GM23338 (cell line): ENCODE data around the gene RPL37. TPM values are rescaled to one million over a fixed set of nuclear protein-coding genes. Genes with fewer than 3 reads are reported as not detected.

Experiments
- ATAC-seq: fragments of 200-7000 bp; cut with Tn5 transposase; 3 replicates; pipeline ENCODE4 v1.9.1; 2020
- DNase-seq: peaks from one replicate; pipeline ENCODE4 v3.0.0-alpha.2; 2015; ENCODE audit warnings: low spot score
- H2AFZ ChIP-seq: fragments of 200-600 bp; sonication (generic); 2 replicates; pipeline ENCODE4 v1.8.0; 2016; ENCODE audit warnings: antibody characterized with exemption, mild to moderate bottlenecking, moderate library complexity
- H3F3A ChIP-seq: fragments of 200-600 bp; sonication (generic); replicated peaks from 2 replicates; pipeline ENCODE4 v1.8.0; 2017; ENCODE audit warnings: antibody characterized with exemption, mixed run types, low read depth
- H3K27ac ChIP-seq: fragments of 200-600 bp; sonication (generic); 2 replicates; pipeline ENCODE4 v1.6.1; 2016; ENCODE audit warnings: low read depth
- H3K27me3 ChIP-seq: fragments of 200-600 bp; sonication (generic); 2 replicates; pipeline ENCODE4 v1.8.0; 2016; ENCODE audit warnings: mild to moderate bottlenecking, mixed run types, moderate library complexity; ENCODE audit not compliant: insufficient read depth
- H3K36me3 ChIP-seq: fragments of 200-600 bp; sonication (generic); 2 replicates; pipeline ENCODE4 v1.8.0; 2016; ENCODE audit warnings: mild to moderate bottlenecking; ENCODE audit not compliant: insufficient read depth
- H3K4me1 ChIP-seq: fragments of 200-600 bp; sonication (generic); 2 replicates; pipeline ENCODE4 v1.8.0; 2016; ENCODE audit warnings: mild to moderate bottlenecking, moderate library complexity; ENCODE audit not compliant: insufficient read depth
- H3K4me2 ChIP-seq: fragments of 200-600 bp; sonication (generic); 2 replicates; pipeline ENCODE4 v1.7.1; 2017; ENCODE audit warnings: mixed run types
- H3K4me3 ChIP-seq: fragments of 200-600 bp; sonication (generic); 2 replicates; pipeline ENCODE4 v1.6.1; 2016; ENCODE audit warnings: mixed run types
- H3K79me2 ChIP-seq: fragments of 200-600 bp; sonication (generic); replicated peaks from 2 replicates; pipeline ENCODE4 v1.8.0; 2017; ENCODE audit warnings: mild to moderate bottlenecking; ENCODE audit not compliant: insufficient read depth
- H3K9me2 ChIP-seq: fragments of 200-600 bp; sonication (generic); 2 replicates; pipeline ENCODE4 v1.8.0; 2017; ENCODE audit not compliant: insufficient read depth
- H4K20me1 ChIP-seq: fragments of 200-600 bp; sonication (generic); replicated peaks from 2 replicates; pipeline ENCODE4 v1.8.0; 2017; ENCODE audit warnings: mild to moderate bottlenecking; ENCODE audit not compliant: insufficient read depth
- H3K27ac Mint-ChIP-seq: 2 replicates; pipeline ENCODE4 v1.8.0; 2020; ENCODE audit warnings: inconsistent platforms, mild to moderate bottlenecking, moderate library complexity, mixed read lengths
- H3K27me3 Mint-ChIP-seq: 3 replicates; pipeline ENCODE4 v1.8.0; 2022; ENCODE audit warnings: low read depth, mild to moderate bottlenecking, moderate library complexity, mixed read lengths, inconsistent platforms; ENCODE audit not compliant: insufficient read depth, poor library complexity
- H3K36me3 Mint-ChIP-seq: 3 replicates; pipeline ENCODE4 v1.8.0; 2021; ENCODE audit warnings: low read depth, mild to moderate bottlenecking, inconsistent platforms, moderate library complexity, mixed read lengths
- H3K4me1 Mint-ChIP-seq: 3 replicates; pipeline ENCODE4 v1.8.0; 2020; ENCODE audit warnings: mild to moderate bottlenecking, inconsistent platforms, mixed read lengths
- H3K4me3 Mint-ChIP-seq: 3 replicates; pipeline ENCODE4 v1.8.0; 2021; ENCODE audit warnings: moderate library complexity, mild to moderate bottlenecking, inconsistent platforms, mixed read lengths
- H3K9me3 Mint-ChIP-seq: 3 replicates; pipeline ENCODE4 v1.8.0; 2020; ENCODE audit warnings: moderate library complexity, mild to moderate bottlenecking, inconsistent platforms, mixed read lengths
- CREB1 ChIP-seq: fragments of 250-450 bp; sonication (Bioruptor Pico); IDR thresholded peaks from 2 replicates; pipeline ENCODE4 v1.5.0; 2020; ENCODE audit warnings: low read depth, mild to moderate bottlenecking, moderate library complexity
- EZH2phosphoT487 ChIP-seq: fragments of 200-600 bp; sonication (generic); IDR thresholded peaks from one replicate; pipeline ENCODE4 v1.8.1; 2018; ENCODE audit warnings: antibody characterized with exemption; ENCODE audit not compliant: unreplicated experiment
- JUNB ChIP-seq: IDR thresholded peaks from one replicate; pipeline ENCODE4 v1.6.1; 2016; ENCODE audit warnings: antibody characterized with exemption; ENCODE audit not compliant: unreplicated experiment
- NANOG ChIP-seq: IDR thresholded peaks from 2 replicates; pipeline ENCODE4 v1.6.1; 2016; ENCODE audit warnings: antibody characterized with exemption, borderline replicate concordance
- POLR2AphosphoS5 ChIP-seq: IDR thresholded peaks from 2 replicates; pipeline ENCODE4 v1.6.1; 2016; ENCODE audit warnings: antibody characterized with exemption, low read depth
- ZNF331 ChIP-seq: fragments of 250-450 bp; sonication (Bioruptor Pico); IDR thresholded peaks from 2 replicates; pipeline ENCODE4 v1.5.0; 2020; ENCODE audit warnings: low read depth, mild to moderate bottlenecking, moderate library complexity
- polyA plus RNA-seq: library from polyadenylated mRNA; unstranded; fragments of >200 nt; fragmentation: Nextera tagmentation; extraction: Ambion mirVana; gene quantifications from 2 replicates; pipeline ENCODE4 v1.2.1, GENCODE V29; 2016
- total RNA-seq: library from RNA; depleted of rRNA; stranded (reverse); fragments of >200 nt; shearing (Covaris generic); gene quantifications from 2 replicates; pipeline ENCODE4 v1.2.3, GENCODE V29; 2014
- TF ChIP-seq, protein P1 (sequence below): fragments of 250-450 bp; sonication (Bioruptor Pico); IDR thresholded peaks from 2 replicates; pipeline ENCODE4 v1.5.0; 2020; ENCODE audit warnings: mild to moderate bottlenecking, moderate library complexity
- TF ChIP-seq, protein P2 (sequence below): IDR thresholded peaks from 2 replicates; pipeline ENCODE4 v1.6.1; 2016; ENCODE audit warnings: antibody characterized with exemption

Gene RPL37
- total and polyA plus RNA-seq, 2 experiments from 2014 or later = 104 to 3,283 TPM

DNA sequence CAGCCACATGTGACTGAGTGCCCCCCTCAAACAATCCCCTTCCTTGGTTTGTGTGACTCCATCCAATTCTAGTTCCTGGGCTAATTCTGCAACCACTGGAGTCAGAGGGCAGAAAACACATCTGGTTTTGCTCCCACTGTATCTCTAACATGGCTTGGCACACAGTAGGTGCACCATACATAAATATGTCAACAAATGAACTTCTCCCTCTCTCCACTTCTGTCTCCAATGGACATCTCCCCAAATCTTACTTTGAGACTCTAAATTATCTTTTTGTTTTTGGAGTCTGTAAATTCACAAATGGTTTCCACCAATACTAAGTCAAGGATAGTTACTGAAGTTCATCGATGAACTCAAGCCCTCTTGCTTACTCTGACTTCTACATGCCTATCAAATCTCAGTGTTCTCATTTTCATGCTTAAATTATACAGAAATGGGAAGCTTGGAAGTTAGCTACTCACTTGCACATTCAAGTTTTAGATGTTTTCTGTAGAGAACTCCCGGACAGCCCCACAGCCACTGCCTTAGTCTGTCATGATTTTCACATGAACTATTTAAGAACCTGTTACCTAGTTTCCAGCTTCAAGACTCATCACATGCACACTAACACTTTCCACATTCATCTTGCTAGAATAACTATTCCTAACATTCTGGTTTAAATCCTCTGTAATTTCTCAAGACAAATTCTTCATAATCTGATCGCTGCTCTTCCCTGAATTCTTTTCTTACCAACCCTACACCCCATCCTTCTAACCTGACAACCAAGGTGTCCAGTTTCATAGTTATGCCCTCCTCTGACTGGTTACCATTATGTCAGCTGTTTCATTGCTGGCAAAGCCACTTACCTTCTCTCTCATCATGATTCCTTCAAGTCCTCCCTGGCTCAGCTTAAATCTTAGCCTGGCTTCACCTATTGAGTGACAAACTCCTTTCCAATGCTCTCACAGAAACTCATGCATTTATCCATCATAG is 6.0 kb downstream of the RPL37 start (continued):
- TF ChIP-seq, protein P1, sequence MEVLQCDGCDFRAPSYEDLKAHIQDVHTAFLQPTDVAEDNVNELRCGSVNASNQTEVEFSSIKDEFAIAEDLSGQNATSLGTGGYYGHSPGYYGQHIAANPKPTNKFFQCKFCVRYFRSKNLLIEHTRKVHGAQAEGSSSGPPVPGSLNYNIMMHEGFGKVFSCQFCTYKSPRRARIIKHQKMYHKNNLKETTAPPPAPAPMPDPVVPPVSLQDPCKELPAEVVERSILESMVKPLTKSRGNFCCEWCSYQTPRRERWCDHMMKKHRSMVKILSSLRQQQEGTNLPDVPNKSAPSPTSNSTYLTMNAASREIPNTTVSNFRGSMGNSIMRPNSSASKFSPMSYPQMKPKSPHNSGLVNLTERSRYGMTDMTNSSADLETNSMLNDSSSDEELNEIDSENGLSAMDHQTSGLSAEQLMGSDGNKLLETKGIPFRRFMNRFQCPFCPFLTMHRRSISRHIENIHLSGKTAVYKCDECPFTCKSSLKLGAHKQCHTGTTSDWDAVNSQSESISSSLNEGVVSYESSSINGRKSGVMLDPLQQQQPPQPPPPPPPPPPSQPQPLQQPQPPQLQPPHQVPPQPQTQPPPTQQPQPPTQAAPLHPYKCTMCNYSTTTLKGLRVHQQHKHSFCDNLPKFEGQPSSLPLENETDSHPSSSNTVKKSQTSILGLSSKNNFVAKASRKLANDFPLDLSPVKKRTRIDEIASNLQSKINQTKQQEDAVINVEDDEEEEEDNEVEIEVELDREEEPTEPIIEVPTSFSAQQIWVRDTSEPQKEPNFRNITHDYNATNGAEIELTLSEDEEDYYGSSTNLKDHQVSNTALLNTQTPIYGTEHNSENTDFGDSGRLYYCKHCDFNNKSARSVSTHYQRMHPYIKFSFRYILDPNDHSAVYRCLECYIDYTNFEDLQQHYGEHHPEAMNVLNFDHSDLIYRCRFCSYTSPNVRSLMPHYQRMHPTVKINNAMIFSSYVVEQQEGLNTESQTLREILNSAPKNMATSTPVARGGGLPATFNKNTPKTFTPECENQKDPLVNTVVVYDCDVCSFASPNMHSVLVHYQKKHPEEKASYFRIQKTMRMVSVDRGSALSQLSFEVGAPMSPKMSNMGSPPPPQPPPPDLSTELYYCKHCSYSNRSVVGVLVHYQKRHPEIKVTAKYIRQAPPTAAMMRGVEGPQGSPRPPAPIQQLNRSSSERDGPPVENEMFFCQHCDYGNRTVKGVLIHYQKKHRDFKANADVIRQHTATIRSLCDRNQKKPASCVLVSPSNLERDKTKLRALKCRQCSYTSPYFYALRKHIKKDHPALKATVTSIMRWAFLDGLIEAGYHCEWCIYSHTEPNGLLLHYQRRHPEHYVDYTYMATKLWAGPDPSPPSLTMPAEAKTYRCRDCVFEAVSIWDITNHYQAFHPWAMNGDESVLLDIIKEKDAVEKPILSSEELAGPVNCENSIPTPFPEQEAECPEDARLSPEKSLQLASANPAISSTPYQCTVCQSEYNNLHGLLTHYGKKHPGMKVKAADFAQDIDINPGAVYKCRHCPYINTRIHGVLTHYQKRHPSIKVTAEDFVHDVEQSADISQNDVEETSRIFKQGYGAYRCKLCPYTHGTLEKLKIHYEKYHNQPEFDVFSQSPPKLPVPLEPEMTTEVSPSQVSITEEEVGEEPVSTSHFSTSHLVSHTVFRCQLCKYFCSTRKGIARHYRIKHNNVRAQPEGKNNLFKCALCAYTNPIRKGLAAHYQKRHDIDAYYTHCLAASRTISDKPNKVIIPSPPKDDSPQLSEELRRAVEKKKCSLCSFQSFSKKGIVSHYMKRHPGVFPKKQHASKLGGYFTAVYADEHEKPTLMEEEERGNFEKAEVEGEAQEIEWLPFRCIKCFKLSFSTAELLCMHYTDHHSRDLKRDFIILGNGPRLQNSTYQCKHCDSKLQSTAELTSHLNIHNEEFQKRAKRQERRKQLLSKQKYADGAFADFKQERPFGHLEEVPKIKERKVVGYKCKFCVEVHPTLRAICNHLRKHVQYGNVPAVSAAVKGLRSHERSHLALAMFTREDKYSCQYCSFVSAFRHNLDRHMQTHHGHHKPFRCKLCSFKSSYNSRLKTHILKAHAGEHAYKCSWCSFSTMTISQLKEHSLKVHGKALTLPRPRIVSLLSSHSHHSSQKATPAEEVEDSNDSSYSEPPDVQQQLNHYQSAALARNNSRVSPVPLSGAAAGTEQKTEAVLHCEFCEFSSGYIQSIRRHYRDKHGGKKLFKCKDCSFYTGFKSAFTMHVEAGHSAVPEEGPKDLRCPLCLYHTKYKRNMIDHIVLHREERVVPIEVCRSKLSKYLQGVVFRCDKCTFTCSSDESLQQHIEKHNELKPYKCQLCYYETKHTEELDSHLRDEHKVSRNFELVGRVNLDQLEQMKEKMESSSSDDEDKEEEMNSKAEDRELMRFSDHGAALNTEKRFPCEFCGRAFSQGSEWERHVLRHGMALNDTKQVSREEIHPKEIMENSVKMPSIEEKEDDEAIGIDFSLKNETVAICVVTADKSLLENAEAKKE (CRISPR knock-in tag) = no peak

DNA sequence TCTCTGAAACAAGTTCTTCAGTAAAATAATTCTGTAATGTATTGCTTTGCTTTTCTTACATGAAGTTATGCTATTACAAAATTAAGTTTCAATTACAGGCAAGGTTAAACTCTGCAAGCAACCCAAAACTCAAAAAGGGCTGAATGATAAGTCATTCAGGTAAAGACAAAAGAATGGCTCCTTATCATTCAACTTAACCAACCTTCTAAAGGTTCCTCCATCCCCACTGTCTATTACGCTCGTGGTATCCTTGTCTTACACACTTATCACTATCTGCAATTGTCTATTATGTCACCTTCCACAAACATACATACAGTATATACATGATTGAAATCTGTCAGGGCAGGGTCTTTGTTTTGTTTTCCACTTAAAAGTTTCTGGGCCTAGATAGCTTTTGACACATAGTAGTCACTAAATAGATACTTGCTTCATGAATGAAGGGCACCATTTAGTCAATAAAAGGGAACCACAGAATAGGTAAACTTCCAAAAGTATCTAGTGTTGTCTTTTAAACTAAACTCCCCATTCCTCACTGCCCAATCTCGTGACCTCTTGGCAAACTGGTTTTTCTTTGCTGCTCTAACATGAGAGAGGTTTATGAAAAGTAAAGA is 6.9 kb downstream of the RPL37 start:
- H3K27me3 ChIP-seq = no peaks in the 10 kb centered on the region
- peaks cover 3% of the 10 kb centered on the region; the same call in 1 of the 3 replicates for H3K9me3 Mint-ChIP-seq
- peak overlapping the region; percentile 38 for H3K27ac Mint-ChIP-seq
- peaks cover 10% of the 10 kb centered on the region for H3K4me1 ChIP-seq
- ATAC-seq = no peak
- peaks cover 32% of the 10 kb centered on the region for H3K27me3 Mint-ChIP-seq
- 0 out of 2 replicates have a peak overlapping the region, but pooled peaks have one; percentile 11 for H3K4me3 ChIP-seq
- peaks cover 72% of the 10 kb centered on the region for H3K36me3 ChIP-seq
- peaks cover 79% of the 10 kb centered on the region for H3K36me3 Mint-ChIP-seq
- H3K4me2 ChIP-seq = no peak overlapping the region
- H3K27ac ChIP-seq = peak overlapping the region; percentile 94
- H3K9me2 ChIP-seq = no peaks in the 10 kb centered on the region
- peaks cover 33% of the 10 kb centered on the region for H3K4me1 Mint-ChIP-seq
- H4K20me1 ChIP-seq = peaks cover 49% of the 10 kb centered on the region
- H3F3A ChIP-seq = peaks cover 68% of the 10 kb centered on the region
- H3K79me2 ChIP-seq = peaks cover 44% of the 10 kb centered on the region
- H3K4me3 Mint-ChIP-seq = no peak overlapping the region
- DNase-seq = no peak
- H2AFZ ChIP-seq = no peak overlapping the region
- TF ChIP-seq JUNB = no peak
- no peak for TF ChIP-seq CREB1 (CRISPR knock-in tag)
- TF ChIP-seq, protein P2, sequence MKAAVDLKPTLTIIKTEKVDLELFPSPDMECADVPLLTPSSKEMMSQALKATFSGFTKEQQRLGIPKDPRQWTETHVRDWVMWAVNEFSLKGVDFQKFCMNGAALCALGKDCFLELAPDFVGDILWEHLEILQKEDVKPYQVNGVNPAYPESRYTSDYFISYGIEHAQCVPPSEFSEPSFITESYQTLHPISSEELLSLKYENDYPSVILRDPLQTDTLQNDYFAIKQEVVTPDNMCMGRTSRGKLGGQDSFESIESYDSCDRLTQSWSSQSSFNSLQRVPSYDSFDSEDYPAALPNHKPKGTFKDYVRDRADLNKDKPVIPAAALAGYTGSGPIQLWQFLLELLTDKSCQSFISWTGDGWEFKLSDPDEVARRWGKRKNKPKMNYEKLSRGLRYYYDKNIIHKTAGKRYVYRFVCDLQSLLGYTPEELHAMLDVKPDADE = no peak
- TF ChIP-seq ZNF331 (CRISPR knock-in tag) = no peak
- TF ChIP-seq EZH2phosphoT487 = no peak
- no peak for TF ChIP-seq POLR2AphosphoS5
- no peak for TF ChIP-seq NANOG
